HepG2 (cell line): ENCODE data around the gene MXRA7. TPM values are rescaled to one million over a fixed set of nuclear protein-coding genes. Genes with fewer than 3 reads are reported as not detected.

Source experiments
- ATF7 ChIP-seq, 2 experiments: fragments of 450-650 bp in 1 of 2; sonication (generic) in 1 of 2; formaldehyde crosslinking in 1 of 2; IDR thresholded peaks; 2 replicates each; pipeline versions ENCODE4 v1.4.0 to v1.6.1; 2016 to 2020; ENCODE audit warnings: antibody characterized with exemption in 1 of 2, mild to moderate bottlenecking in 1 of 2, missing genetic modification reagents in 1 of 2
- GPBP1L1 ChIP-seq: sonication (generic); formaldehyde crosslinking; IDR thresholded peaks from 2 replicates; pipeline ENCODE4 v1.5.0; 2020; ENCODE audit warnings: mild to moderate bottlenecking, missing genetic modification reagents
- HNRNPLL ChIP-seq: fragments of 200-400 bp; formaldehyde crosslinking; IDR thresholded peaks from 2 replicates; pipeline ENCODE4 v1.6.1; 2017; ENCODE audit warnings: mild to moderate bottlenecking, low read depth, low read length; ENCODE audit not compliant: poor library complexity, severe bottlenecking
- KLF13 ChIP-seq: sonication (generic); formaldehyde crosslinking; IDR thresholded peaks from 2 replicates; pipeline ENCODE4 v1.4.0; 2020; ENCODE audit warnings: mild to moderate bottlenecking, missing genetic modification reagents
- MEIS1 ChIP-seq: sonication (generic); formaldehyde crosslinking; IDR thresholded peaks from 2 replicates; pipeline ENCODE4 v1.9.0; 2021; ENCODE audit warnings: mild to moderate bottlenecking, missing genetic modification reagents, moderate library complexity, borderline replicate concordance
- SNAPC4 ChIP-seq: sonication (generic); formaldehyde crosslinking; IDR thresholded peaks from 2 replicates; pipeline ENCODE4 v1.4.0; 2020; ENCODE audit warnings: mild to moderate bottlenecking, missing genetic modification reagents
- SPEN ChIP-seq: sonication (generic); formaldehyde crosslinking; IDR thresholded peaks from 2 replicates; pipeline ENCODE4 v1.5.1; 2020; ENCODE audit warnings: low read depth, mild to moderate bottlenecking, missing genetic modification reagents
- TFAP4 ChIP-seq: sonication (generic); IDR thresholded peaks from 2 replicates; pipeline ENCODE4 v1.6.1; 2016; ENCODE audit warnings: low read depth, borderline replicate concordance
- ZNF558 ChIP-seq: sonication (generic); formaldehyde crosslinking; IDR thresholded peaks from 2 replicates; pipeline ENCODE4 v1.9.0; 2022; ENCODE audit warnings: mild to moderate bottlenecking, missing genetic modification reagents, borderline replicate concordance
- ZNF598 ChIP-seq: sonication (generic); formaldehyde crosslinking; IDR thresholded peaks from 2 replicates; pipeline ENCODE4 v1.5.1; 2020; ENCODE audit warnings: mild to moderate bottlenecking, missing genetic modification reagents, borderline replicate concordance
- ZNF605 ChIP-seq: sonication (generic); formaldehyde crosslinking; IDR thresholded peaks from 2 replicates; pipeline ENCODE4 v1.8.0; 2022; ENCODE audit warnings: mild to moderate bottlenecking, missing genetic modification reagents
- ZNF652 ChIP-seq: IDR thresholded peaks from 2 replicates; pipeline ENCODE4 v1.6.1; 2016; ENCODE audit warnings: low read depth, borderline replicate concordance
- ZNF704 ChIP-seq: sonication (generic); formaldehyde crosslinking; IDR thresholded peaks from 2 replicates; pipeline ENCODE4 v1.8.1; 2023; ENCODE audit warnings: mild to moderate bottlenecking, inconsistent platforms, moderate library complexity, missing genetic modification reagents, borderline replicate concordance
- ZNF841 ChIP-seq: sonication (generic); formaldehyde crosslinking; IDR thresholded peaks from 2 replicates; pipeline ENCODE4 v1.8.1; 2023; ENCODE audit warnings: missing genetic modification reagents, borderline replicate concordance
- polyA plus RNA-seq, 8 experiments: library from polyadenylated mRNA; depleted of rRNA in 3 of 8; stranded (reverse) in 7 of 8; unstranded in 1 of 8; fragments of >200 nt; fragmentation: Illumina TruSeq in 4 of 8; extraction: Trizol in 4 of 8; gene quantifications; 2 replicates each; pipeline versions ENCODE4 v1.2.1 to v1.2.3, GENCODE V29; 2011 to 2016; ENCODE audit warnings: low read depth in 4 of 8, missing spikeins in 1 of 8, mixed read lengths in 1 of 8; ENCODE audit not compliant: insufficient read depth in 1 of 8
- total RNA-seq, 5 experiments: library from RNA; depleted of rRNA; stranded (reverse); fragments of >200 nt; fragmentation: Illumina TruSeq; extraction: Trizol; gene quantifications; 2 replicates each; pipeline ENCODE4 v1.2.3, GENCODE V29; 2016; ENCODE audit warnings: low read depth in 1 of 5

MXRA7 gene
- total and polyA plus RNA-seq, 2 of the 13 experiments (the other 11 are each of a cell fraction or from before 2014, with no cell fraction given) = 44.8 to 112 TPM

GRCh38 chr17:76726776-76727718, 16.3 kb upstream of the MXRA7 start, which contains the start of gene METTL23 (continued):
- TF ChIP-seq SPEN (CRISPR knock-in tag) = peak; percentile 43
- peak; percentile 69; the same call in 1 of the 2 replicates for TF ChIP-seq MEIS1 (CRISPR knock-in tag)
- TF ChIP-seq ZNF605 (CRISPR knock-in tag) = peak; percentile 74; the same call in 1 of the 2 replicates
- no peak for TF ChIP-seq ZNF558 (CRISPR knock-in tag)
- TF ChIP-seq ZNF841 (CRISPR knock-in tag) = peak; percentile 84; the same call in 1 of the 2 replicates
- peak; percentile 72; the same call in 1 of the 2 replicates for TF ChIP-seq TFAP4
- TF ChIP-seq ZNF652 (CRISPR knock-in tag) = no peak; the same call in 1 of the 2 replicates
- TF ChIP-seq ATF7 (IDR thresholded peaks at IDR 0.05) = no peak
- peak; percentile 71; the same call in 1 of the 2 replicates for TF ChIP-seq ATF7 (CRISPR knock-in tag; IDR thresholded peaks at IDR 0.05)
- TF ChIP-seq ZNF598 (CRISPR knock-in tag) = no peak
- TF ChIP-seq ZNF704 = 0 out of 2 replicates have a peak, but pooled peaks have one; percentile 53
- no peak for TF ChIP-seq GPBP1L1 (CRISPR knock-in tag)
- TF ChIP-seq KLF13 = 0 out of 2 replicates have a peak, but pooled peaks have one; percentile 73
- TF ChIP-seq HNRNPLL = no peak
- TF ChIP-seq SNAPC4 = no peak
